Measurements from ENCODE around the gene FSD1L. TPM values are rescaled to one million over a fixed set of nuclear protein-coding genes. Genes with fewer than 3 reads are reported as not detected.
A peak's percentile ranks its signal among the peaks of the same experiment; 100 is the strongest.

Gene FSD1L
- polyA plus RNA-seq, 4 donors, result 2.2 to 14.4 (median 3.0) TPM

DNA sequence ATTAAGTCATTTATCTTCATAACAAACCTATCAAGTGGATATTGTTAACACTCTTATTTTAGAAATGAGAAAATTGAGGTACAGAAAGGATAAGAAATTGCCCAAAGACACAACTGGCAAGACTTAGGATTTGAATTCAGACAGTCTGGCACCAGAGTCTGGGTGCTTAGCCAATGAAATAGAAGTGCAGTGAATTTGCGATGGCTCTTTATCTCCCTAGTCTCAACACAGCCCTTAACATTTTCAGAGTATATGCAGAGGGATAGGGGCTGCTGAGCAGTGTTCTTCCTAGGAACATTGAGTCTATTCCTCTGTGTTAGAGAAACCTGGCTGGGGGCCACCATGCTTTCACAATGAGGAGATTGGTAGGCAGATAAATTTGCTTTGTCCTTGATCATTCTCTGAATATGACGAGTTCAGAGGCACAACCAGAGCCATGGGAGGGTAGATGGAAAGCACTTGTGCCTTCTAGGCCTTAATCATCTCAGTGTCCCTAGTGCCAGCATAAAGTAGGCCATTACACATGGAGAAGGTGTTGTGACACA, 6.1 kb upstream of the FSD1L start:
- no peaks in the 10 kb centered on the region for H3K4me1 ChIP-seq (ENCODE audit: control insufficient read depth in 3 of 3, insufficient read depth in 2 of 3, low read depth in 1 of 3, low read length in 2 of 3)
- no peaks in the 10 kb centered on the region for H3K9me3 ChIP-seq (ENCODE audit: control insufficient read depth in 2 of 2, insufficient read depth in 1 of 2, low read depth in 1 of 2, low read length in 1 of 2)
- H3K27me3 ChIP-seq (ENCODE audit: control insufficient read depth in 3 of 3, insufficient read depth in 3 of 3, low read length in 3 of 3), result no peaks in the 10 kb centered on the region
- FAIRE-seq (no peak), DNase-seq (no peak)
- 76 to 87% (median 85%) methylated on average over 2 of the region's 2 CpGs for WGBS, 3 donors
- H3K27ac ChIP-seq (ENCODE audit: low read depth in 1 of 3, low read length in 2 of 3), result no peak overlapping the region
- no peaks in the 10 kb centered on the region for H3K36me3 ChIP-seq (ENCODE audit: control insufficient read depth in 3 of 3, insufficient read depth in 2 of 3, low read depth in 1 of 3, low read length in 3 of 3)
- H3K4me3 ChIP-seq (ENCODE audit: low read depth in 1 of 3, low read length in 3 of 3), result no peak overlapping the region

DNA sequence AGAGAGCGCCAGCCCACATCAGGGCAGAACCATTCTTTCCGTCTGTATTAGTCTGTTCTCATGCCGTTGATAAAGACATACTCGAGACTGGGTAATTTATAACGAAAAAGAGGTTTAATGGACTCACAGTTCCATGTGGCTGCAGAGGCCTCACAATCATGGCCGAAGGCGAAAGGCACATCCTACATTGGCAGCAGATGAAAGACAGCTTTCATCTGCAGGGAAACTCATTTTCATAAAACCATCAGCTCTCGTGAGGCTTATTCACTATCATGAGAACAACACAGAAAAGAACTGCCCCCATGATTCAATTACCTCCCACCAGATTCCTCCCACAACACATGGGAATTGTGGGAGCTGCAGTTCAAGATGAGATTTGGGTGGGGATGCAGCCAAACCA, 4.7 kb upstream of the FSD1L start:
- DNase-seq (no peak), FAIRE-seq (no peak)
- Histone ChIP-seq H3K4me3 (ENCODE audit: low read depth in 1 of 3, low read length in 3 of 3) (no peak overlapping the region), H3K27me3 (ENCODE audit: control insufficient read depth in 3 of 3, insufficient read depth in 3 of 3, low read length in 3 of 3) (no peaks in the 10 kb centered on the region), H3K9me3 (ENCODE audit: control insufficient read depth in 2 of 2, insufficient read depth in 1 of 2, low read depth in 1 of 2, low read length in 1 of 2) (no peaks in the 10 kb centered on the region), H3K27ac (ENCODE audit: low read depth in 1 of 3, low read length in 2 of 3) (no peak overlapping the region), H3K36me3 (ENCODE audit: control insufficient read depth in 3 of 3, insufficient read depth in 2 of 3, low read depth in 1 of 3, low read length in 3 of 3) (no peaks in the 10 kb centered on the region), H3K4me1 (ENCODE audit: control insufficient read depth in 3 of 3, insufficient read depth in 2 of 3, low read depth in 1 of 3, low read length in 2 of 3) (peaks cover 0 to 3% (median 2%) of the 10 kb centered on the region in 3 donors)
- WGBS, 3 donors, result 93 to 97% (median 96%) methylated on average over 8 of the region's 8 CpGs

DNA sequence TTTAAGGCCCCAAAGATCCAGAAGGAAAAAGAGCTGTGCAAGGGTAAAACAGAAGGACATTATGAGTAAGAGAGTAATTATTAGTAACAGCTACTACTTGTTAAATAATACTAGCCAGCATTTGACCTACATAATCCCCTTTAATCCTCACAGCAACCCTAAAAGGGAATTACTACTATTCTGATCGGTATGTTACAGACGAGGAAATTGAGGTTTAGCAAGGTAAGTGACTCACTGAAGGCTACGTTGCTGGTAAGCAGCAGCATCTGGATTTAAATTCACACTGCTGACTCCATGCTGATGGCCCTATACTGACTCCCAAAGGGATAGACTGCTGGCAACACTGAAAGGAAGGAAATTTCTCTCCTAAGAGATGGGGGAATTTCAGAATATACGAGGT, 3.7 kb upstream of the FSD1L start:
- H3K27me3 ChIP-seq (ENCODE audit: control insufficient read depth in 3 of 3, insufficient read depth in 3 of 3, low read length in 3 of 3), result no peaks in the 10 kb centered on the region
- no peak for DNase-seq
- no peak for FAIRE-seq
- no peaks in the 10 kb centered on the region for H3K36me3 ChIP-seq (ENCODE audit: control insufficient read depth in 3 of 3, insufficient read depth in 2 of 3, low read depth in 1 of 3, low read length in 3 of 3)
- no peak overlapping the region for H3K27ac ChIP-seq (ENCODE audit: low read depth in 1 of 3, low read length in 2 of 3)
- H3K9me3 ChIP-seq (ENCODE audit: control insufficient read depth in 2 of 2, insufficient read depth in 1 of 2, low read depth in 1 of 2, low read length in 1 of 2), result no peaks in the 10 kb centered on the region
- no peak overlapping the region for H3K4me3 ChIP-seq (ENCODE audit: low read depth in 1 of 3, low read length in 3 of 3)
- H3K4me1 ChIP-seq (ENCODE audit: control insufficient read depth in 3 of 3, insufficient read depth in 2 of 3, low read depth in 1 of 3, low read length in 2 of 3), result peaks cover 0 to 3% (median 2%) of the 10 kb centered on the region in 3 donors
- WGBS, 3 donors, result 58 to 73% (median 62%) methylated on average over 4 of the region's 4 CpGs

DNA sequence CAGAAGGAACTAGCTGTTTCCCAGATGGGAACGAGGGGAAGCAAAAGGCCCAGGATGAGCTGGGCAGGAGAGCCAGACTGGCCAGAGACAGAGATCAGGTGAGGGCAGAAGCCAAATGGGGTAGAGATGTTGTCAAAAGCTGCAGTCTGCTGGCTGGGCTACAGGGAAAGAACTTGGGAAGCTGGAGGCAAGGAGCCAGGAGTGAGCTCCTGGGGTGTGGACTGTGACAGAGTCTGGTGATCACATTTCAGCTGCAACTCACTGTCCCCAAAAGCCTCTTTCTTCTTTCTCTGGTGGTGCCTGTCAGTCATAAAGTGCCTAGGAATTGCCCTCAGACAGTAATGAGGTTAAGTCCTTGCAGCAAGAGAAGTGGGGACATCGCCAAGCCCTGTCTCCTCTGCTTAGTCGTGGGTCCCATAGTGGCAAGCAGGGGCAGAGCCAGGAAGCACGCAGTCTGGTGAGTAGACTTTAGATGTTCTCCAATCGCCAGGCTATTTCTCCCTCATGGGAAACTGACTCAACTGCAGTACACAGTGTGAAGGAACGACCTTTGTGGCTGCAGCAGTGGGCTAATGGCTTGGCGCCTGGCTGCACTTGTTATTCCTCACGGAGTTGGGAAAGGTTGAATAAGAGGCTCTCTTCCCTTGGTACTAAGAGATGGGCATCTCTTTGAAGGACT, 2.5 kb upstream of the FSD1L start:
- WGBS, 3 donors, result 61 to 76% (median 70%) methylated on average over 8 of the region's 8 CpGs
- Histone ChIP-seq H3K36me3 (ENCODE audit: control insufficient read depth in 3 of 3, insufficient read depth in 2 of 3, low read depth in 1 of 3, low read length in 3 of 3) (no peaks in the 10 kb centered on the region), H3K4me3 (ENCODE audit: low read depth in 1 of 3, low read length in 3 of 3) (no peak overlapping the region), H3K27me3 (ENCODE audit: control insufficient read depth in 3 of 3, insufficient read depth in 3 of 3, low read length in 3 of 3) (no peaks in the 10 kb centered on the region), H3K9me3 (ENCODE audit: control insufficient read depth in 2 of 2, insufficient read depth in 1 of 2, low read depth in 1 of 2, low read length in 1 of 2) (no peaks in the 10 kb centered on the region), H3K27ac (ENCODE audit: low read depth in 1 of 3, low read length in 2 of 3) (no peak overlapping the region), H3K4me1 (ENCODE audit: control insufficient read depth in 3 of 3, insufficient read depth in 2 of 3, low read depth in 1 of 3, low read length in 2 of 3) (peaks cover 0 to 3% (median 2%) of the 10 kb centered on the region in 3 donors)
- DNase-seq, result no peak
- FAIRE-seq, result no peak

DNA sequence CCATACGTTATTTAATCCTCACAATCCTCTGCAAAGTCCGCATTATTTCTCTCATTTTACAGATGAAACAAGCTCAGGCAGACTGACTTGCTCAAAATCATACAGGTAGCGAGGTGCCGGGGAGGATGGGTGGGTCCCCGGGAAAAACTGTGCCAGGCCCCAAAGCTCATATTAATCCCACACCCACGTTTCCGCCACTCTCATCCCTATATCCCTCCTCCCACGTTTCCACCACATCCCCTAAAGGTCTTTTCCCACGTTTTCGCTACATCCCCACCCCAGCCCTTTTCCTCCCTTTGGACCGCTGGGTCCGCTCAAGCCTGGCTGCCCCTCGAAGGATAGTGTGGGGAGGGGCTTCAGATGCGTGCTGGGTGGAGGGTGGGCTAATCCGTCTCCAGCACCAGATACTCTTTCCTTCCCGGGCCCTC, 434 bp upstream of the FSD1L start:
- H3K27me3 ChIP-seq (ENCODE audit: control insufficient read depth in 3 of 3, insufficient read depth in 3 of 3, low read length in 3 of 3), result no peaks in the 10 kb centered on the region
- H3K4me3 ChIP-seq (ENCODE audit: low read depth in 1 of 3, low read length in 3 of 3), result peak overlapping the region; percentile 31 to 92 (median 92)
- DNase-seq (no peak), FAIRE-seq (no peak)
- peak overlapping the region; percentile 6 to 83 (median 61) for H3K27ac ChIP-seq (ENCODE audit: low read depth in 1 of 3, low read length in 2 of 3)
- H3K9me3 ChIP-seq (ENCODE audit: control insufficient read depth in 2 of 2, insufficient read depth in 1 of 2, low read depth in 1 of 2, low read length in 1 of 2), result no peaks in the 10 kb centered on the region
- no peaks in the 10 kb centered on the region for H3K36me3 ChIP-seq (ENCODE audit: control insufficient read depth in 3 of 3, insufficient read depth in 2 of 3, low read depth in 1 of 3, low read length in 3 of 3)
- WGBS, 3 donors, result 24 to 30% (median 25%) methylated on average over 16 of the region's 16 CpGs
- H3K4me1 ChIP-seq (ENCODE audit: control insufficient read depth in 3 of 3, insufficient read depth in 2 of 3, low read depth in 1 of 3, low read length in 2 of 3), result peaks cover 0 to 3% (median 2%) of the 10 kb centered on the region in 3 donors

DNA sequence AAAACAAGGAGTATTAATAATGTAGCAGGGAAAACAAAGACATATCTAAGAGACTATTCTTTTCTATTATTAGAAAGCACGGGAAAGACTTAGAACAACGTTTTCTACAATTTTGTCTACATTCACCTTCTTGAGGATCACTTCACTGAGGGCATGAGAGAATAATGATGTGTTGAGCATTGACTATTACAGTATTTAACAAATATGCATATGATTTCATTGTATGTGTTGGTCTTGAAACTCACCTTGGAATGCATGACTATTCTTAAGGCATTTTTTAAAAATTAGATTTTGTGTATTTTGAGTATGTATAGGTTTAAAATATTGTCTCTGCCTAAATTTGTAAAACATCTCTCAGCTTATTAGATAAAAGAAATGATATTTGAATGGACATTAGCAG, 1.2 kb downstream of the FSD1L start:
- WGBS, 3 donors, result 13 to 40% (median 38%) methylated on average over 2 of the region's 2 CpGs
- no peak overlapping the region for H3K4me3 ChIP-seq (ENCODE audit: low read depth in 1 of 3, low read length in 3 of 3)

DNA sequence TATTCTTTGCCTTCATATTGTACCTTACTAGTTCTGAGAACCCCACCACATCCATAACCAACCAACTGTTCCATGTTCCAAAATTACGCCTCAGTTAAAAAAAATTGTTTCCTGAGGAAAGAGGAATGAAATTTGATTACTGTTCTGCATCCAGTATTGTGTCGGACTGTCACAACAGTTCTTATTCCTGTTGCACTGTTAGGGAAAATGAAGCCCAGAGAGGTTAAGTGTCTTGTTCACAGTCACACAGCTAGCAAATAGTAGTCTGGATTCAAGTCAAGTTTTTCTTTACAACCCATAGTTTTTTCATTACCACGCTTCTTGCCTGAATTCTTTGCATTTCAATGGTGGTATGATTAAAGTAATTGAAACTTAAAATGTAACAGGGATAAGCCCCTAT, 4.4 kb downstream of the FSD1L start:
- no peak for DNase-seq
- peaks cover 0 to 2% (median 0%) of the 10 kb centered on the region in 3 donors for H3K36me3 ChIP-seq (ENCODE audit: control insufficient read depth in 3 of 3, insufficient read depth in 2 of 3, low read depth in 1 of 3, low read length in 3 of 3)
- H3K4me3 ChIP-seq (ENCODE audit: low read depth in 1 of 3, low read length in 3 of 3), result no peak overlapping the region
- FAIRE-seq, result no peak
- H3K4me1 ChIP-seq (ENCODE audit: control insufficient read depth in 3 of 3, insufficient read depth in 2 of 3, low read depth in 1 of 3, low read length in 2 of 3), result peaks cover 0 to 3% (median 2%) of the 10 kb centered on the region in 3 donors
- 91 to 96% (median 93%) methylated on average over 3 of the region's 3 CpGs for WGBS, 3 donors
- no peak overlapping the region for H3K27ac ChIP-seq (ENCODE audit: low read depth in 1 of 3, low read length in 2 of 3)
- H3K9me3 ChIP-seq (ENCODE audit: control insufficient read depth in 2 of 2, insufficient read depth in 1 of 2, low read depth in 1 of 2, low read length in 1 of 2), result no peaks in the 10 kb centered on the region
- no peaks in the 10 kb centered on the region for H3K27me3 ChIP-seq (ENCODE audit: control insufficient read depth in 3 of 3, insufficient read depth in 3 of 3, low read length in 3 of 3)

More for the DNA sequence above, 1.2 kb downstream of the FSD1L start:
- Histone ChIP-seq H3K36me3 (ENCODE audit: control insufficient read depth in 3 of 3, insufficient read depth in 2 of 3, low read depth in 1 of 3, low read length in 3 of 3) (peaks cover 0 to 2% (median 0%) of the 10 kb centered on the region in 3 donors), H3K4me1 (ENCODE audit: control insufficient read depth in 3 of 3, insufficient read depth in 2 of 3, low read depth in 1 of 3, low read length in 2 of 3) (peaks cover 0 to 3% (median 2%) of the 10 kb centered on the region in 3 donors), H3K27me3 (ENCODE audit: control insufficient read depth in 3 of 3, insufficient read depth in 3 of 3, low read length in 3 of 3) (no peaks in the 10 kb centered on the region), H3K9me3 (ENCODE audit: control insufficient read depth in 2 of 2, insufficient read depth in 1 of 2, low read depth in 1 of 2, low read length in 1 of 2) (no peaks in the 10 kb centered on the region), H3K27ac (ENCODE audit: low read depth in 1 of 3, low read length in 2 of 3) (no peak overlapping the region)
- no peak for FAIRE-seq
- DNase-seq, result no peak

DNA sequence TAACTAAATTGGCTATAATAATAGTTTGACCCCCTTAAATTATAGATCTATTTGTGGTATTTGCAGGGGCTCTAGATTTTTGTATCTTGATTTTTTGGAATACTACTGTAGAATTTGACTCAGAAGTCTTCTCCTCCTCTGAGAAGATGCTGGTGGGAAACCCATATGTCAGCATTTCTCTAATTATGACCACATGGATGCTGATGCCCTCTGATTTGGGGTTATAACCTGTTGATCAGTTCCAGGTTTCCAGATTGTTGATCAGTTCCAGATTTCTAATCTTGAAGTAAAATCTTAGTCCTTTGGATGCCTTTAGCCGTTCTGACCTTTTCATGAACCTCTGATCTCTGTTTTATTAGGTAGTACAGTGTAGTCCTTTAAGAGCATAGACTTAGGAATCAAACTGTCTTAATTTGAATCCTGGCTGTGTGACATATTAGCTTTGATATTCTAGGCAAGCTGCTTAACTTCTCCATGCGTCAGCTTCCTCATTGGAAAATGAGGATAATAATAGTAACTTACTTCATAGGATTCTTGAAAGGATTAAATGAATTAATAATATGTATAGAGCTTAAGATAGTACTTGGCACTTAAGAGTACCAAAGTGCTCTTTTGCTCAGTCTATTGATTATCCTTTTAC, 8.1 kb downstream of the FSD1L start:
- Histone ChIP-seq H3K36me3 (ENCODE audit: control insufficient read depth in 3 of 3, insufficient read depth in 2 of 3, low read depth in 1 of 3, low read length in 3 of 3) (peaks cover 0 to 11% (median 2%) of the 10 kb centered on the region in 3 donors), H3K27me3 (ENCODE audit: control insufficient read depth in 3 of 3, insufficient read depth in 3 of 3, low read length in 3 of 3) (no peaks in the 10 kb centered on the region), H3K27ac (ENCODE audit: low read depth in 1 of 3, low read length in 2 of 3) (no peak overlapping the region), H3K4me3 (ENCODE audit: low read depth in 1 of 3, low read length in 3 of 3) (no peak overlapping the region), H3K9me3 (ENCODE audit: control insufficient read depth in 2 of 2, insufficient read depth in 1 of 2, low read depth in 1 of 2, low read length in 1 of 2) (peaks cover 0 to 12% of the 10 kb centered on the region in 2 donors), H3K4me1 (ENCODE audit: control insufficient read depth in 3 of 3, insufficient read depth in 2 of 3, low read depth in 1 of 3, low read length in 2 of 3) (peaks cover 0 to 9% (median 0%) of the 10 kb centered on the region in 3 donors)
- DNase-seq (no peak), FAIRE-seq (no peak)
- WGBS, 3 donors, result 76 to 80% (median 78%) methylated on average over 2 of the region's 2 CpGs
